CD14-positive monocyte (primary cell): ENCODE results near the gene YRDC. TPM values are rescaled to one million over a fixed set of nuclear protein-coding genes. Genes with fewer than 3 reads are reported as not detected.

Experiments
- DNase-seq, 3 donors: peaks; one replicate each; pipeline ENCODE4 v3.0.0-alpha.2; 2011 to 2022
- H2AFZ ChIP-seq: 2 replicates; pipeline ENCODE4 v1.6.0; 2012; ENCODE audit warnings: mild to moderate bottlenecking, low read depth, low read length, inconsistent platforms; ENCODE audit not compliant: insufficient read depth, poor library complexity, severe bottlenecking
- H3K27ac ChIP-seq, 2 donors: 1 replicate in 1 of 2; 2 replicates in 1 of 2; pipeline ENCODE4 v1.5.1; 2012 to 2013; ENCODE audit warnings: low read length in 2 of 2, control low read depth in 1 of 2, inconsistent platforms in 1 of 2, low read depth in 1 of 2, mild to moderate bottlenecking in 1 of 2
- H3K27me3 ChIP-seq, 2 donors: one replicate each; pipeline versions ENCODE4 v1.6.0 to v1.6.1; 2011 to 2013; ENCODE audit warnings: low read length in 2 of 2; ENCODE audit not compliant: control insufficient read depth in 2 of 2, insufficient read depth in 2 of 2
- H3K36me3 ChIP-seq, 2 donors: replicated peaks in 1 of 2; 1 replicate in 1 of 2; 2 replicates in 1 of 2; pipeline versions ENCODE4 v1.5.1 to v1.6.1; 2012 to 2013; ENCODE audit warnings: low read length in 2 of 2, control low read depth in 1 of 2, inconsistent platforms in 1 of 2, mild to moderate bottlenecking in 1 of 2; ENCODE audit not compliant: insufficient read depth in 2 of 2, control insufficient read depth in 1 of 2
- H3K4me1 ChIP-seq, 2 donors: 1 replicate in 1 of 2; 2 replicates in 1 of 2; pipeline versions ENCODE4 v1.5.1 to v1.6.1; 2012 to 2013; ENCODE audit warnings: low read length in 2 of 2, control low read depth in 1 of 2, inconsistent platforms in 1 of 2, mild to moderate bottlenecking in 1 of 2, moderate library complexity in 1 of 2; ENCODE audit not compliant: insufficient read depth in 2 of 2, control insufficient read depth in 1 of 2
- H3K4me2 ChIP-seq: replicated peaks from 2 replicates; pipeline ENCODE3; 2012; ENCODE audit warnings: low read length, moderate library complexity, mild to moderate bottlenecking; ENCODE audit not compliant: poor library complexity, severe bottlenecking; ENCODE audit errors: extremely low read depth
- H3K4me3 ChIP-seq, 3 experiments: fragments of 200-600 bp in 1 of 3; sonication (generic) in 1 of 3; replicated peaks in 1 of 3; 1 replicate in 2 of 3; 2 replicates in 1 of 3; pipeline ENCODE4 v1.5.1; 2011 to 2013; ENCODE audit warnings: low read length in 3 of 3, mild to moderate bottlenecking in 3 of 3, control low read depth in 2 of 3, low read depth in 2 of 3, inconsistent platforms in 1 of 3, moderate library complexity in 1 of 3
- H3K79me2 ChIP-seq: 2 replicates; pipeline ENCODE4 v1.6.0; 2012; ENCODE audit warnings: mild to moderate bottlenecking, control low read depth, inconsistent platforms, low read length, moderate library complexity; ENCODE audit not compliant: insufficient read depth
- H3K9ac ChIP-seq: 2 replicates; pipeline ENCODE4 v1.6.0; 2017; ENCODE audit warnings: low read length, mild to moderate bottlenecking; ENCODE audit not compliant: insufficient read depth, poor library complexity, severe bottlenecking
- H3K9me3 ChIP-seq, 2 donors: replicated peaks in 1 of 2; 1 replicate in 1 of 2; 2 replicates in 1 of 2; pipeline versions ENCODE4 v1.5.1 to v1.6.1; 2012 to 2013; ENCODE audit warnings: low read length in 2 of 2, control low read depth in 1 of 2; ENCODE audit not compliant: control insufficient read depth in 1 of 2, insufficient read depth in 1 of 2
- H4K20me1 ChIP-seq: 2 replicates; pipeline ENCODE4 v1.6.0; 2012; ENCODE audit warnings: mild to moderate bottlenecking, low read length, control low read depth, moderate library complexity; ENCODE audit not compliant: insufficient read depth
- H3K27ac Mint-ChIP-seq, 7 donors: one replicate each; pipeline ENCODE4 v1.8.0; 2020; ENCODE audit warnings: mild to moderate bottlenecking in 7 of 7, mixed read lengths in 7 of 7, moderate library complexity in 6 of 7, inconsistent platforms in 2 of 7
- H3K27me3 Mint-ChIP-seq, 3 donors: one replicate each; pipeline ENCODE4 v1.8.0; 2021 to 2022; ENCODE audit warnings: low read depth in 3 of 3, mild to moderate bottlenecking in 3 of 3, mixed read lengths in 3 of 3, moderate library complexity in 3 of 3, inconsistent platforms in 1 of 3
- H3K36me3 Mint-ChIP-seq, 2 donors: one replicate each; pipeline ENCODE4 v1.8.0; 2020; ENCODE audit warnings: mixed read lengths in 2 of 2, inconsistent platforms in 1 of 2, mild to moderate bottlenecking in 1 of 2
- H3K4me1 Mint-ChIP-seq: one replicate; pipeline ENCODE4 v1.8.0; 2020; ENCODE audit warnings: mild to moderate bottlenecking, mixed read lengths
- H3K4me3 Mint-ChIP-seq, 2 donors: one replicate each; pipeline ENCODE4 v1.8.0; 2020; ENCODE audit warnings: mild to moderate bottlenecking in 2 of 2, mixed read lengths in 2 of 2, moderate library complexity in 1 of 2
- H3K9me3 Mint-ChIP-seq, 7 donors: one replicate each; pipeline ENCODE4 v1.8.0; 2020 to 2022; ENCODE audit warnings: mixed read lengths in 7 of 7, mild to moderate bottlenecking in 6 of 7, moderate library complexity in 6 of 7, inconsistent platforms in 2 of 7
- CTCF ChIP-seq: fragments of 200-600 bp; IDR thresholded peaks from one replicate; pipeline ENCODE4 v1.8.0; 2022; ENCODE audit warnings: antibody characterized with exemption, mild to moderate bottlenecking
- WGBS: methylation state at CpG from one replicate; pipeline ENCODE4 v1.1.5; 2013; ENCODE audit warnings: missing lambda C conversion rate; ENCODE audit not compliant: insufficient coverage; 5-methylcytosine and 5-hydroxymethylcytosine counted together
- intact Hi-C, 2 donors: fragments of 100-400 bp; cut with micrococcal nuclease; formaldehyde crosslinking; loops; one replicate each; pipeline versions ENCODE4 v1.15.0 to v1.15.1; 2023
- polyA plus RNA-seq, 3 donors: library from polyadenylated mRNA; depleted of rRNA in 1 of 3; unstranded in 2 of 3; stranded (reverse) in 1 of 3; fragments of 300-500 nt in 2 of 3; fragments of >200 nt in 1 of 3; fragmentation: Illumina TruSeq in 2 of 3; gene quantifications; 1 replicate in 2 of 3; 2 replicates in 1 of 3; pipeline ENCODE4 v1.2.3, GENCODE V29; 2012 to 2021

YRDC gene
- polyA plus RNA-seq, 3 donors, result 10.4 to 29.6 (median 13.3) TPM

GRCh38 chr1:37844536-37844935 lies 36.5 kb upstream of the YRDC start:
- H3K4me1 Mint-ChIP-seq, result peaks cover 18% of the 10 kb centered on the region
- no peak overlapping the region for H3K4me3 Mint-ChIP-seq
- H3K9me3 Mint-ChIP-seq, result no peaks in the 10 kb centered on the region
- Histone ChIP-seq H3K27ac (peak overlapping the region; percentile 91), H4K20me1 (peaks cover 30% of the 10 kb centered on the region), H3K4me2 (peak overlapping the region; percentile 65), H3K79me2 (peaks cover 98% of the 10 kb centered on the region), H3K4me1 (peaks cover 74% of the 10 kb centered on the region in 2 donors), H3K9me3 (no peaks in the 10 kb centered on the region), H3K36me3 (peaks cover 21 to 40% of the 10 kb centered on the region in 2 donors), H3K9ac (no peak overlapping the region), H3K4me3 (peak overlapping the region in 1 of 3 experiments; percentile 61), H3K27me3 (no peaks in the 10 kb centered on the region), H2AFZ (no peak overlapping the region)
- TF ChIP-seq CTCF, result no peak
- H3K27me3 Mint-ChIP-seq, result no peaks in the 10 kb centered on the region
- intact Hi-C loops, result no loop called here
- H3K36me3 Mint-ChIP-seq, result peaks cover 48 to 62% of the 10 kb centered on the region in 2 donors
- DNase-seq, result no peak
- H3K27ac Mint-ChIP-seq, result peak overlapping the region in 6 of 7 donors; percentile 92 to 98 (median 94)

GRCh38 chr1:37841652-37842051 lies 33.6 kb upstream of the YRDC start:
- intact Hi-C loops, result no loop called here
- WGBS, result no CpG with 5 or more reads among the region's 3 CpGs
- no peaks in the 10 kb centered on the region for H3K9me3 Mint-ChIP-seq
- Histone ChIP-seq H4K20me1 (peaks cover 58% of the 10 kb centered on the region), H3K4me2 (no peak overlapping the region), H3K27me3 (no peaks in the 10 kb centered on the region), H3K4me1 (peaks cover 45% of the 10 kb centered on the region in 2 donors), H2AFZ (no peak overlapping the region), H3K36me3 (peaks cover 50 to 58% of the 10 kb centered on the region in 2 donors), H3K9me3 (no peaks in the 10 kb centered on the region), H3K9ac (no peak overlapping the region), H3K4me3 (no peak overlapping the region), H3K27ac (peak overlapping the region in 1 of 2 donors; percentile 46), H3K79me2 (peaks cover 95% of the 10 kb centered on the region)
- H3K4me3 Mint-ChIP-seq, result no peak overlapping the region
- H3K4me1 Mint-ChIP-seq, result peaks cover 18% of the 10 kb centered on the region
- DNase-seq, result no peak
- peaks cover 0 to 1% (median 0%) of the 10 kb centered on the region in 3 donors for H3K27me3 Mint-ChIP-seq
- TF ChIP-seq CTCF, result no peak
- H3K27ac Mint-ChIP-seq, result peak overlapping the region in 3 of 7 donors; percentile 30 to 80 (median 73)
- peaks cover 64 to 73% of the 10 kb centered on the region in 2 donors for H3K36me3 Mint-ChIP-seq
